ENCODE data around the gene HNRNPU.

The HNRNPU gene

DNA sequence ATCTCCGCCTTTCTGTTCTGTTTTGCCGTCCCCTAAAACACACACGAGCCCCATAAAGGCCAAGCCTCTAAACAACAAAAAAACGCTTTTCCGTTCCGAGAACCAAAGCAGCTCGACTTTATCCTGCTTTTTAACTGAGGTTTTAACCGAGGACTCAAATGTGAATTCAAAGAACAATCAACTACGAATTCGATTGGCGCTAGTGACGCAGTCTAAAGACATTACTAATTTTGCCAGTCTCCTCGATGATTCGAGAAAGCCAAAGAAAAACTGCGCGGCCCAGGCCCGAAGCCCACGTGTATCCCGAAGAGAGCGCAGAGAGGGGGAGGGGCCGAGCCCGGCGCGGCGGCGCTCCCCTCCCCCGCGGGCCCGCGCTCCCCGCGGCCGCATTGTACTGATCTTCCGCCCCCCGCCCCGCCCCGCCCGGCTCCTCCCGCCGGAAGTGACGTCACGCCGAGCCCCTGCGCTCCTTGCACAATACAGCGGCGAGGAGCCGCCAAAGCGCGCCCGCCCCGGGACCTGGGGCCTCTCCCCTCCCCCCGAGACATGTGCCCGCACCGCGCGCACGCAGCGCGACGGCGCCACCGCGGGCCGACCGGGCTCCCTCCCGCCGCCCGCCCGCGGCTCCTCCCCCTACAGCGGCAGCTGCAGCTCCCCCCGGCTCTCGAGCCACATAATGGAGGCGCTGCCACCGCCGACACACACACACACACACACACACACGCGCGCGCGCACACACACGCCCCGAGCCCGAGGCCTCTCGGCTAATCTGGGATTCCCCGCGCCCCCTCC, 1.4 kb downstream of the HNRNPU start:
- DNase-seq = peak; percentile 96 to 99 (median 98)

DNA sequence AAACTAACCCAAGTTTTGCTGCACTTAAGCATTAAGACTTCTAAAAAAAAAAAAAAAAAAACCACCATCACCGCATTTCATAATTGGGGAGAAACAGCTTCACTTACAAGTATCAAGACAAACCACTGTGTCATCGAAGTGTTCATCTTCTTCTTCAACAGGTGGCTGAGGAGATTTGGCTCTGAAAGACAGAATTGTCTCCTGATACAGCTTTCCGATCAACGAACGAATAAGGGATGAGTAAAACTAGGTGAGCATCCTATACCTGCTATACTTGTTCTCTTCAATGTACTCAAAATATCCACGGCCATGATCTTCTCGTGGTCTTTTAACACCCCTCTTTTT, 2.0 kb downstream of the HNRNPU start:
- DNase-seq = peak in 2 of 6 experiments; percentile 59 to 70

DNA sequence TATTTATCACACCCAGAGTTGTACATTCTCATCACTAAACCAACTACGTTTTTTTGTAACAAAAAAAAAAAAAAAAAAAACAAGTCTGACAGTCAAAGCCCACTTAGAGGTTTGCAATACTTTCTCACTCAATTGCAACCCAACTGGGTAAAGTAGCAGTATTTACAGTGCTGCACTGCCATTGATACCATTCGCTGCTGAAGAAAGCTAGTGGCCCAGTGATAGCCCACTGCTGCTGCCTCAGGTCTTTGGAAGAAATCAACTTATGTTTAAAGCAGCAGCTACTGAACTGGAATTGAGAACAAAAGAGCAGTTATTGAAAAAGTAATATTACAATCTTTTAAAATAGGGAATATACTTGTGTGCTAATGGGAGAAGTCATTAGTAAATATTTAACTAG, 2.7 kb downstream of the HNRNPU start:
- DNase-seq = no peak

DNA sequence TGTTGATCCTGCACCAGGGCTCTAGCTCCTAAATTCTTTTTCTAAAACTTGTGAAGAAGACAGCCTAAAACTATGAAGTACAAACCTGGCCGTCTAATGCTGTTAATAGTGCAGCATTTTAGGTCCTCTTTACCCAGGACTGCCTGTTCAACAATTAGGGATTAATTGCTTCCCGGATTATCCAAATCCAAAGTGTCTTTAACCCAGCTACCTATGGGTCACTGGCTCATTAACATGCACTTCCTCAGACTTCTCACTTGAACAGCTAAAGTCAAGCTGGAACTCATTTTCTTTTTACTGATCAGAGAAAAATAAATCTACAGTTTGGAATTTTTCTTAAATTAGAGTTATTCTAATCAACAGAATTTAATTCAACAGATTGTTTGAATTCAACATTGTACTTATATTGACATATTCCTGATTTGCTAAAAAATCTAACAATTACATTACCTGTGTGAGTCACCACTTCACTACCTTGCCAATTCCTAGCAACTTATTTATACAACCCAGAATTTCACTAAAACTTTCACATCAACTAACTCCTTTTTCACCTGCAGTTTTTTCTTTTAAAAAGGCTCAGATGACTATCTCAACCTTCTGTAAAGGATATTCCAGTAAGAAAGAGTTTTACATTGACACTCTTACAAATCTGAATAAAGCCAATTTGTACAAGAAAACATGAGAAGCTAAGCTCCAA, 3.3 kb downstream of the HNRNPU start:
- no peak for DNase-seq

DNA sequence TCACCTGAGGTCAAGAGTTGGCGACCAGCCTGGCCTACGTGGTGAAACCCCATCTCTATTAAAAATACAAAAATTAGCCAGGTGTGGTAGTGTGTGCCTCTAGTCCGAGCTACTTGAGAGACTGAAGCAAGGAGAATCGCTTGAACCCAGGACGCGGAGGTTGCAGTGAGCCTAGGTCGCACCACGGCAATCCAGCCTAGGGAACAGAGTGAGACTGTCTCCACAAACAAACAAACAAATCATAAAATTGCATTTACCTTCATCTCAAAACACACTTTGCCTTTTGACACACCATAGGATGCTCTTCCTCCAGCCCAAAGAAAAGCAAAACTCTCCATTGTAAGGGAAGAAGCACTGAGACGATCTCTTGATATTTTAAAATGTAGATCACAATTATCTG, 4.3 kb downstream of the HNRNPU start:
- DNase-seq = no peak

DNA sequence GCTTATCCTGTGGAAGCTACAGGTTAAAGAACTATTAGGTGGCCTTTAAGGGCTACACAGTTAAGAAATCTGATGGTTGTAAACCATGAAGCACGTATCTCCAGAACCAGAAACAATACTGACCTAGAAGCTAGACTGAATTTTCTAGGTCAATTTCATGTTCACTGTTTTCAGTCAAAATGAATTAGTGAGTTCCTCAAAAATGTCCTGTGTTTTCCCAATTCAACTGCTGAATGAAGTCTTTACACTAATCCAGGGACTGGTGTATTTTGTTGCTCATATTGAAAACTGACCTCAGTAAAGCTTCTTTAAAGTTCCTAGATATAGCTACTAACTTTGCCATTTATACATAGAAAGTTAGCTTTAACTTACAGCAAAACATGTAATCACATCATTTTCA, 6.0 kb downstream of the HNRNPU start:
- DNase-seq = no peak

GRCh38 chr1:244857761-244858160, 6.6 kb downstream of the HNRNPU start:
- DNase-seq = no peak

DNA sequence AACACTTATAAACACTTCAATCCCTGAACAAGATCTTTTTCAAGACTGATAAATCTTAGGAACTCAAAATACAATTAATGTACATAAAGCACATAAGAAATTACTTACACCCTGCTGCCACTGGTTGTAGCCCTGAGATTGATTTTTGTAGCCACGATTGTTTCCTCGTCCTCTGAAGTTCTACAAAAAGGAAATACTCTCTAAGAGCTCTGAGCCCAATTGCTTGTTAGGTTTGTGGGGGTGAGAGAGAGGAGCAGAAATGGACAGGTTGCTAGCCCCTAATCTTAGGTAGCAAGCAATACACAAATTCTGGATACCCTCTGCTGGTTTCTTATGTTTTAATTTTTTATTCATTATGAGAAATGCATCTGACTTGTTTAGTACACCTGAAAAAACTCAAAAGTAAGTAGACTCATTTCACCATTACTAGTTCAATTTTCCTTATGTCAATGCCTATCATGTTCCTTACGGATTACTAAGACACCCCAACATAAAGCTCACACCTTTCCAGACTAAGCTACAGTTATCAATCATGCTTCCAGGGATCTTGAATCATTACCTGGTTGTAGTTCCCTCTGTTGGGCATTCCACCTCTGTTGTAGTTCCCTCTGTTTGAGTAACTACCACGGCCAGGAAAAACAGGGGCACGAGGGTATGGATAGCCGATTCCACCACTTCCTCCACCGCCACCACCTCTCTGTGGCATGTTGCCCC, 9.3 kb downstream of the HNRNPU start:
- DNase-seq = peak in 2 of 6 experiments; percentile 19 to 23

DNA sequence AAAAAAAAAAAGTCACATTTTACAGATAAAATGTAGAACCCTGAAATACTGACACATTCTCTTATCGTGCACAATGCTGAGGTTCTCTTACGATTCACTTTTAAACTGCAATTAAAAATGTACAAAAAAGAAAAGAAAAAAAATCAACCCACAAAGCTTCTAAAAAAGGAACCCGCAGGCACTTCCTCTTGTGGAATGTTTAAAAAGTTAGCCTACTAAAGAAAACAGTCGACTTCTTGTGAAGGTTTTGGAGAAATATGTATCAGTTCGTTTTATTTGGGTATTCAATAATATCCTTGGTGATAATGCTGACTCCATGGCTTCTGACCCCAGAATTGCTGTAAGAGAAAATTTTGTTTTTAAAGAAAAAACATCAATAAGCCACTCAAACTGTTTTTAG, 10.2 kb downstream of the HNRNPU start:
- DNase-seq = peak in 2 of 6 experiments; percentile 32 to 38

DNA sequence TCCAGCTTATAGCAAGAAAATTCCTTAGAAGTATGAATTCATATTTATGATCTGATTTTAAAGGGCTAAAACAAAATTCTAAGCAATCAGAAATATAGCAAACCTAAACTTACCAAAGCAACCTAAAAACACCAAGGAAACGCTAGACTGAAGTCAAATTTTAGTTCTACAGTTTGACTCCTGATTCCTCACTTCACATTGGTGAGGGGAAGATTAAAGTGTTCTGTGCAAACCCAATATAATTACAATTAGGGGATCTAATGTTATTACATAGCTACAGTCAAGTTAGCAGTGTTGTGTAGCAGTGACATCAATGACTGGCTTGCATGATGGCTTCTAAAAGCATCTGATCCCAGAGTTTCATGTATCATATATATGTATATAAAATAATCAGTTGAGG, 11.6 kb downstream of the HNRNPU start:
- DNase-seq = no peak

- no peak for DNase-seq
Observed at GRCh38 chr1:244851546-244852231, 12.7 kb downstream of the HNRNPU start.

- DNase-seq = no peak
Observed at GRCh38 chr1:244850896-244851295, 13.4 kb downstream of the HNRNPU start.

- DNase-seq = no peak
Observed at GRCh38 chr1:244850099-244850852, 14.1 kb downstream of the HNRNPU start.

GRCh38 chr1:244849189-244849866, 15.0 kb downstream of the HNRNPU start:
- no peak for DNase-seq

GRCh38 chr1:244846653-244847052, 17.7 kb downstream of the HNRNPU start:
- DNase-seq = no peak

DNA sequence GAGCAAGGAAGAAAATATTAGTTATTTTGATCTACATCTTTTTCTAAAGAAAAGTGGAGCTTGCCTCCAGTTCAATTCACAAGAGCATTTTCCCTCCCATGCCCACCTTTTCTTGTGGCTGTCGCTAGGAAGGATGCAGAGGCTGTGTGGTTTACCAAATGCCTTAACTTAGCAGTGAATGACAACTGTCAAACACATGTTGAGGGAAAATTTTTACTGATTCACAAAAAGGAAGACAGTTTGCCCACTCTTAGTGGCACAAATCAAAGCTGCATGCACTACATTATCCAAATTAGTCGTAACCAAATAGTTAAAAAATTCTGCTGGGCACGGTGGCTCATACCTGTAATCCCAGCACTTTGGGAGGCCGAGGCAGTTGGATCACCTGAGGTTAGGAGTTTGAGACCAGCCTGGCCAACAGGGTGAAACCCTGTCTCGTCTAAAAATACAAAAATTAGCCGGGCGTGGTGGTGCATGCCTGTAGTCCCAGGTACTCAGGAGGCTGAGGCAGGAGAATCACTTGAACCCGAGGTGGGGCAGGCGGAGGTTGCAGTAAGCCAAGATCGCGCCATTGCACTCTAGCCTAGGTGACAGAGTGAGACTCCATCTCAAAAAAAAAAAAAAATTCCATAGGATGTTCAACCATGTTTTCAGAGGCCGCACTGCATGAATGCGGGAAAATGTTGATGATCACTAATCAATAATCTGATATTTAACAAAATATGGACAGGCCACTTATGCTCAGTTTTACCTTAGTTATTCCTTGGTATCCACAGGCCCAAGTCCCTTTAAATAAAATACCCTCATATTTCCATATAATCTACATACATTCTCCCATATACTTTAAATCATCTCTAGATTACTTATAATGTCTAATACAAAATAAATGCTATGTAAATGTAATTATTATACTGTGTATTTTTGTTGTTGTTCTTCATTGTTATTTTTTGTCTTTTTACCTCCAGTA, 19.9 kb downstream of the HNRNPU start:
- no peak for DNase-seq

DNA sequence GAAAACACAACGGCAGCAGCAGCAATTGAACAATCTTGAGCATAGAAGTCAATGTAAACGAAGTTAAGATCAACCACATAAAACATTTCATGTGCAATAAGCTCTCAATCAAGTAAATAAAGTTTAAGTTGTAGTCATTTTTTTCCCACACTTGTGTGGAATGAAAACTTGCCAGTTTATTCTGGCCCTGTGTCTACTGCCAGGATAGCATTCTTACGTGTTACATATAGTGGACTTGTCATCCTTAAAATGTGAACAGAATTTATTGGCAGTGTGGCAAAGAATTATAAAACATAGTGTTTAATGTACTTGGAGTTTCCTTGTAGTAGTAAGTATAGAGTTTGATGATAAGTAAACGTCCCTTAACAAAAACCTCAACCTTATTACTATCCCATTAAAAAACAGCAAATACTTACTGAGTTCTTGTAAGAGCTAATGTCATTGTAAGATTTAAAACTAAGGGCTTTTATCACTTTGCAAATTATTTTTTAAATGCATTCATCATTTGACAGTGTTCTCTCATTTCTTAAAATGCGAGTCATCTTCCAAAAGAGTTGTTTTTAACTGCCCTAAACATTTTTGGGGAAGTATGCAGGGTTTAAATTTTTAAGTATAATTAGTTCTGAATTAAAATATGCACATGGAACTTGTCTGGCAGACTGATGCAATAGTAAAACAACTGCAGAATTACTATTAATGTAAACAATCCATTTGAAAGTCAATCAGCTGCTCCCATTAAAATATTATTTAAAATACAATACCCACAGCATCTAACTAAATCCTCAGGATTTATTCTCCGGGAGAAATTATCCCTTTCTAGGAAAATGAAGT, 21.0 kb downstream of the HNRNPU start:
- no peak for DNase-seq

- no peak for DNase-seq
Observed at GRCh38 chr1:244841273-244841927, 22.9 kb downstream of the HNRNPU start.

- no peak for DNase-seq
Observed at GRCh38 chr1:244840219-244840794, 24.0 kb downstream of the HNRNPU start.
